Measurements from ENCODE around the gene ARSA.
"Not testable (repeated sequence)": the region's sequence is repeated elsewhere in the genome, so short reads cannot be mapped to it uniquely, and the experiment has no call there.

Gene ARSA

DNA sequence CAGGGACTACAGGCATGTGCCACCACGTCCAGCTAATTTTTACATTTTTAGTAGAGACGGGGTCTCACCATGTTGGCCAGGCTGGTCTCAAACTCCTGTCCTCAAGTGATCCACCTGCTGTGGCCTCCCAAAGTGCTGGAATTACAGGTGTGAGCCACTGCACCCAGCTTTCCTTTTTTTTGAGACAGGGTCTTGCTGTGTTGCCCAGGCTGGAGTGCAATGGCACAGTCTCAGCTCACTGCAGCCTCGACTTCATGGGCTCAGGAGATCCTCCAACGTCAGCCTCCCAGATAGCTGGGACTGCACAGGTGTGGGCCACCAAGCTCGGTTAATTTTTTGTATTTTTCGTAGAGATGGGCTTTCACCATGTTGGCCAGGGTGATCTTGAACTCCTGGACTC is 26.7 kb upstream of the ARSA start:
- DNase-seq, result not testable (repeated sequence)

DNA sequence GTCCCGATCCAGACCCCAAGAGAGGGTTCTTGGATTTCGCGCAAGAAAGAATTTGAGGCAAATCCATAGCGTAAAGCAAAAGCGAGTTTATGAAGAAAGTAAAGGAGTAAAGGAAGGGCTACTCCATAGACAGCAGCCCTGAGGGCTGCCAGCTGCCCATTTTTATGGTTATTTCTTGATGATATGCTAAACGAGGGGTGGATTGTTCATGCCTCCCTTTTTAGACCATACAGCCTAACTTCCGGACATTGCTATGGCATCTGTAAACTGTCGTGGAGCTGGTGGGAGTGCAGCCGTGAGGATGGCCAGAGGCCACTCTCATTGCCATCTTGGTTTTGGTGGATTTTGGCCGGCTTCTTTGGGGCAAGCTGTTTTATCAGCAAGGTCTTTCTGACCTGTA is 25.3 kb upstream of the ARSA start:
- no peak for DNase-seq

DNA sequence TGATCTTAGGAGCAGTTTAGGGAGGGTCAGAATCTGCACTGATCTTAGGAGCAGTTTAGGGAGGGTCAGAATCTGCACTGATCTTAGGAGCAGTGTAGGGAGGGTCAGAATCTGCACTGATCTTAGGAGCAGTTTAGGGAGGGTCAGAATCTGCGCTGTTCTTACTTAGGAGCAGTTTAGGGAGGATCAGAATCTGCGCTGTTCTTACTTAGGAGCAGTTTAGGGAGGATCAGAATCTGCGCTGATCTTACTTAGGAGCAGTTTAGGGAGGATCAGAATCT is 15.8 kb upstream of the ARSA start:
- not testable (repeated sequence) for DNase-seq

DNA sequence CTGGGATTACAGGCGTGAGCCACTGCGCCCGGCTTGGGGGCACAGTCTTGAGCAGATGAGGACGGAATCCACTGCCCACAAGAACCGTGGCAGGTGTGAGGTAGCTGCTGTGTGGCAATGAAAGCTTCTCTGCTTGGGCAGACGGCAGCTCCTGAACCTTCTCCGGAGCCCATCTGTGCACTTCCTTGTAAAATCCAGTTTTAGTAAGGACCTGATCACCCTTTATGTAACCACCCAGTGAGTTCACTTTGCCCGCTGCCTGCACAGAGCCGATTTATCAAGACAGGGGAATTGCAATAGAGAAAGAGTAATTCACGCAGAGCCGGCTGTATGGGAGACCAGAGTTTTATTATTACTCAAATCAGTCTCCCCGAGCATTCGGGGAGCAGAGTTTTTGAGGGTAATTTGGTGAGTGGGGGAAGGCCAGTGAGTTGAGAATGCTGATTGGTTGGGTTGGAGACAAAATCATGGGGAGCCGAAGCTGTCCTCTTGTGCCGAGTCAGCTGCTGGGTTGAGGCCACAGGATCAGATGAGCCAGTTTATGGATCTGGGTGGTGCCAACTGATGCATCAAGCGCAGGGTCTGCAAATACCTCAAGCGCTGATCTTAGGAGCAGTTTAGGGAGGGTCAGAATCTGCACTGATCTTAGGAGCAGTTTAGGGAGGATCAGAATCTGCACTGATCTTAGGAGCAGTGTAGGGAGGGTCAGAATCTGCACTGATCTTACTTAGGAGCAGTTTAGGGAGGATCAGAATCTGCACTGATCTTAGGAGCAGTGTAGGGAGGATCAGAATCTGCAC is 15.3 kb upstream of the ARSA start:
- not testable (repeated sequence) for DNase-seq

DNA sequence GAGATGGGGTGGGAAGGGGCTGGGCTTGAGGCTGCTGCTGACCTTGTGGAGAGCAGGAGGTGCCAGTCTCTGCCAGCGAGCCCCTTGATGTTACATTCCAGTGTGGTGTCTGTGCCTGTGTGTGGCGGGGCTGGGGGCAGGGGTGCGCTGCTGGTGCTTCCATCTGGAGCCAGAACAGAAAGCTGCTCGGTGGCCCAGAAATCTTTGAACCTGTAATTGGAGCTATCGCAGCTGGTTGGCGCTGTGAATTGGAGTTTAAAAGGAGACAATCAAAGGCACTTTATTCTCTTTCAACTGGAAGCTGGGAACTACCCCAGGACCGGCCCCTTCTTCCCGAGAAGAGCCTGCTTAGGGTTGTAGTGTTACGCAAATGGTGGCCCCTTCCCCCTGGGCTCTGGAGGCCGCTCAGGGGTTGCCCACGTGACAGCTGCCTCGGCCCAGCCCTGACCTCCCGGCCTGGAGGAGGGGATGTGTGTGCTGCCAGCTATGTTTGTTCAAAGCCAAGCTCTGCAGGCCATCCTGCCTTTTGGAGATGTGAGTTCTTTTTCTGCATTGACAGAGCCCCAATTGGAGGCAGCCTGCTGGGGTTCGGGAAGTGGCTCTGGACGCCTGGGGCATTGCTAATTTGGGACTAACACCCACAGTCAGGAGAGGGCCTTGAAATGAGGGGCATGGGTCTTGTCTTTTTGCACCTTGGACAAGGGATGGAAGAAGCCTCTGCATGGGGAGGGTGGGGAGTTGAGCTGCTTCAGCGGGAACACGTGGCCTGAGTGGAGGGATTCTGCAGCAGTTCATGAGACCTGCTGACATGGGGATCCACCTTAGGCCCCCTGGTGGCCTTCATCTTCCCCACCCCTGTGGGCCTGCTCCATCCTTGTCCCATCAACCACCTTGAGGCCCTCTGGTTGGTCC is 14.0 kb upstream of the ARSA start:
- no peak for DNase-seq

DNA sequence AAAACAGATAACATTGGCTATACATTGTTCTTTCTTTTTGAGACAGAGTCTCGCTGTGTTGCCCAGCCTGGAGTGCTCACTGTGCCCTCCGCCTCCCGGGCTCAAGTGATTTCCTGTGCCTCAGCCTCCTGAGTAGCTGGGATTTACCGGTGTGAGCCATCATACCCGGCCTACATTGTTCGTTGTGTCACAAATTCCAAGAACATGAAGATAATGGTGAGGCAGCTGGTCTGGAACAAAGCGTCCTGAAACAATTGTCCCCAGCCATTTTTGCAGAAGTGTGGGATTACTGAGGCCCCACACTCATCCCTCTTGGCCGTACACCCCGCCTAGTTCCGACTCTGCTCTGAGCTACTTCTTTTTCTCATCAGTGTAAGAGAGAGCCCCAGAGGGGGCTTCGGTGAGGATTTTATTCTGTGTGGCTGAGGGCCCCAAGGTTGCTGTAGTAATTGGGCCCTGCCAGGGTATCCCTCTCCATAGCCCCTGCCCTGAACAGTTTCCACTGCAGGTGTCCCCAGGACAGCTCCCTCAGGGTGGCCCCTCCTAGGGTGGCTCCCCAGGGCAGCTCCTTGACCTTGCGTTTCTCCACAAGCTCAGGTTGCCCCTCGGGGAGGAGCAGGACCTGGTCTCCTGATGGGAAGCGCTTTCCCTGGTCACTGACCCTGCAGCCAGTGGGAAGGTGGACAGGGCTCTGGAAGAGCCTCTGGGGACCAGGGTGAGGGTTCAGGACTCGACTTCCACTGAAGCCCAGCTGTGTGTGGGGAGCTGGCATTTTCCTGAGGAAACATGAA is 13.1 kb upstream of the ARSA start:
- no peak for DNase-seq

DNA sequence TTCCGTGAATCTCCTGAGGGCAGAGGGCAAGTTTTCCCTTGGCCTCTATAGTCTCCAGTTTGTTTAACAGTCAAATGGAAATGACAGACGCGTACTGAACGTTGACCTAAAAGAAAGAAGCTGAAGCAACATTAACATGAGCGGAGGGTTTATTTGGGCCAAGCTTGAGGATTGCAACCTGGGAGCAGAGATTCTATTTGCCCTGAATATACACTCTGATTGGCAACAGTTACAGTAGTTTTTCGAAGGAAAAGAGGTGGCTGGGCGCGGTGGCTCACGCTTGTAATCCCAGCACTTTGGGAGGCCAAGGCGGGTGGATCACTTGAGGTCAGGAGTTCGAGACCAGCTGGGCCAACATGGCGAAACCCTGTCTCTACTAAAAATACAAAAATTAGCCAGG is 12.3 kb upstream of the ARSA start:
- DNase-seq, result not testable (repeated sequence)

DNA sequence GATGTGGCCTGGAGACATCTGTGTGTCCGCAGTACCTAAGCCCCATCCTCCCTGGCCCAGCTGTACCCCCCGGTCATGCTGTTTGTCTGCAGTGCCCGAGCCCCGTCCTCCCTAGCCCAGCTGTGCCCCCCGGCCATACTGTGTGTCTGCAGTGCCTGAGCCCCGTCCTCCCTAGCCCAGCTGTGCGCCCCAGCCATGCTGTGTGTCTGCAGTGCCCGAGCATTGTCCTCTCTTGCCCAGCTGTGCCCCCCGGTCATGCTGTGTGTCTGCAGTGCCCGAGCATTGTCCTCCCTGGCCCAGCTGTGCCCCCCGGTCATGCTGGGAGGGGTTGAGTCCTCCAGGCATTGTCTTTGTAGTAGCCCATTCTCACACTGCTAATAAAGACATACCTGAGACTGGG is 7.6 kb upstream of the ARSA start:
- DNase-seq, result no peak

DNA sequence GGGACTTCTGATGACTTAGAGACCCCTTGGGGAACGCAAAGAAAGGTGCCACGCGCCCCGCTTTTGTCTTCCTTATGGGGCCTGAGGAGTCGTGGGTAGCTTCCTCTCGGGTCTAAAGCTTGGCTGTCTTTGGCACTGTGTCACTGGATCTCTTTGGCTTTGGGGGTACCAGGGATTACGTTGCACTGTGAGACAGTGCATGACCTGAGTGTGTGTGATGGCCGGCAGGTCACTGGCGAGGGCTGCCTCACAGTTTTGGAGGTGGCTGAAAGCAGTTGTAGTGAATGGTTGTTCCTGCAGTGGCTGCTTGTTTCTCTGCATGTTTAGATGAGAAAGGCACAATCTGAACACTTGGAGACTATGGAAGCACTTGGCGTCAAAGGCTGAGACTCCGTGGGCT is 5.8 kb upstream of the ARSA start:
- DNase-seq, result no peak

DNA sequence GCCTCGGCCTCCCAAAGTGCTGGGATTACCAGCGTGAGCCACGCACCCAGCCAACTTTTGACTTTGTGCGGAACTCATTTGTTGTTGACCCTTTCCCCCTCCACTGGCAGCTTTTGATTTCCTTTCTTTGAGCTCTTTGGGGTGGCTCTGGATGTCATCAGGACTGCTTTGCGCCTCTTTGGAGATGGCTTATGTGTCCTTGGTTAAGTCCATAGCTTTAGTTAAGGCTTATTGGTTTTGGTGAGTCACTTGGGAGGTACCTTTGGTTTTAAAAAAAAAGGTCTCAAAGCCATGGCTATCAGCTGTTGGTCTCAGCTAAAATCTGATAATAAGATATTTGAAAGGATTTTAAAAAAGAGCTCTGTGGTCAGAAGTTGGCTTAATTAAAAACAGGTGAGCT is 5.1 kb upstream of the ARSA start:
- DNase-seq, result no peak

DNA sequence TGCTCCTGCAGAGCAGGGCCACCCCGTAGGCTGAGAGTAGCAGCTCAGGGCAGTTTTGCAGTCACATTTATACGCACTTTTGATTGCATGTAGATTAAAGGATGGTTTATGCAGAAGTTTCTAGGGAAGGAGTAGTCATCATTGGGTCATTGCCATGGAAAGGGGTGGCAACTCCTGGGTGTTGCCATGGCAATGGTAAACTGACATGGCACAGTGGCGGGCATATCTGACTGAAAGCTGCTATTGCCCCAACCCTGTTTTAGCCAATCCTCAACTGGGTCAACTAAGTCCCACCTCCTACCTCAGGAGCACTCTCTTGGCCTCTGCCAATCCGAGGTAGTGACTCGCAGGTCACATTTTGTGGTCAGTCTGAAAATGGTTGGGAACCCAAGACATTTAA is 2.4 kb upstream of the ARSA start:
- no peak for DNase-seq

DNA sequence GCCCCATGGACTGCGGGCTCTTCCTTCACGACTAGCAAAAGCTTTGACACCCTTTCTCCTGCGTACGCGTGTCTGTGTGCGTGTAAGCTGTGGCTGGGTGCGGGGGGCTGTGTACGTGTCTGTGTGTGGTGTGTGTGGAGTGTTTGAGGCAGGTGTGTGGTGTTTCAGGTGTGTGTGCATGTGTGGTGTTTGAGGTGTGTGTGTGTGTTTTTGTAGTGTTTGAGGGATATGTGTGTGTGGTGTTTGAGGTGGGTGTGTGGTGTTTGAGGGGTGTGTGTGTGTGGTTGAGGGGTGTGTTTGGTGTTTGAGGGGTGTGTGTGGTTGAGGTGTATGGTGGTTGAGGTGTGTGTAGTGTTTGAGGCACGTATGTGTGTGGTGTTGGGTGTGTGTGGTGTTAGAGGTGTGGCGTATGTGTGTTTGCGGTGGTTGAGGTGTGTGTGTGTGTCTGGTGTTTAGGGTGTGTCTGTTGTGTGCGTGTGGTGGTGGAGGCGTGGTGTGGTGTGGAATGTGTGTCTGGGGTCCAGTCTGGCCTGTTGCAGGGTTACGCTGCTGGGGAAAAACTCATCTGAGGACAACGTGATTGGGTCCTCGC is 687 bp upstream of the ARSA start:
- DNase-seq, result no peak

DNA sequence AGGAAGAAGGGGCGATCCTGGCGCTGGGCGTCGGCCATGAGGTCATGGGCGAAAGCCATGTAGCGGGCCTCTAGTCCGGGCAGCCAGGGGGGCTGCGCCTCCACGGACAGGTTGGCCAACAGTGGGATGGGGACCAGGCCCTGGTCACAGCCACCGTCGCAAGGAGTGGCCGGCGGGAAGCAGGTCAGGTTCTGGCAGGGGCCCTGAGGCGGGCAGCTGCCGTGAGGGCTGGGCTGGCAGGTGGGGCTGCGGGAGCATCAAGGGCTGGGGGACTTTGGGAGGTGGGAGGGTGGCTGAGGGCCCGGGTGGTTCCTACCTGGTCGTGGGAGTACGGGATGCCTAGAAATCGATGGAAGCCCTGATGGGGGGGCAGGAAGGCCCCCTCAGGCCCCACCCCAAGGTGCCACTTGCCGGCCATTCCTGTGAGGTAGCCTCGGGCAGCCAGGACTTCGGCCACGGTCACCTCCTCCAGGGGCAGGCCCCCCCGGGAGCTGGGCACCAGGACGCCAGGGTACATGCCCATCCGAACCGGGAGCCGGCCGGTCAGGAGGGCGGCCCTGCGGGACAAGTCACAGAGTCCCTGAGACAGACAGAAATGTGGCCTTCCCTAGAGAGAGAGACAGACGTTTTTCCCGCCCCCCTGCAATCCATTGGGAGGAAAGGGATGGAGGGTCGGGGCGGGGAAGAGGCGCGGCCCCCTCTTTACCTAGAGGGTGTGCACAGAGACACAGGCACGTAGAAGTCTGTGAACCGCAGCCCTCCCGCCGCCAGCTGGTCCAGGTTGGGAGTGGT is 906 bp downstream of the ARSA start:
- no peak for DNase-seq

DNA sequence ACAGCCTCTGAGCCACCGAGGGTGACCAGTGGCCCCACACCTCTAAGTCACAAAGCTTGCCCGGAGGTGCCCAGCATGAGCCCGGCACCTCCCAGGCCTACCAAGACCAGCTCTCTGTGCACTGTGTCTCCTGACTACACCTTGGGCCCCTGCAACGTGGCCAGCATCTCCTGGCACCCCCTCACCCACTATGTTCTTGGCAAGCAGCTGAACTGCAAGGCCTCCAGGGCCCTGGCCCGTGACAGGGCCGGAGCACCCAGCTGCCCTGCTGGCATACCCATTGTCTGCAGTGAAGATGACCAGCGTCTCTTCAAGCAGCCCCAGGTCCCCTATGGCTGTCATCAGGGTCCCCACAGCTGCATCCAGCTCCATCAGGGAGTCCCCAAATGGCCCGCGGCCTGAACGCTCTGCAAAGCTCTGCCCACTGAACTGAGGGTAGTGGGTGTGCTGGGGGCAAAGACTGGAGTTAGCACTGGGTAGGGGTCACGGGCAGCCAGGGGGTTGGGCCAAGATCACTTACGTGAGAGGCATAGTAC is 1.6 kb downstream of the ARSA start:
- no peak for DNase-seq

DNA sequence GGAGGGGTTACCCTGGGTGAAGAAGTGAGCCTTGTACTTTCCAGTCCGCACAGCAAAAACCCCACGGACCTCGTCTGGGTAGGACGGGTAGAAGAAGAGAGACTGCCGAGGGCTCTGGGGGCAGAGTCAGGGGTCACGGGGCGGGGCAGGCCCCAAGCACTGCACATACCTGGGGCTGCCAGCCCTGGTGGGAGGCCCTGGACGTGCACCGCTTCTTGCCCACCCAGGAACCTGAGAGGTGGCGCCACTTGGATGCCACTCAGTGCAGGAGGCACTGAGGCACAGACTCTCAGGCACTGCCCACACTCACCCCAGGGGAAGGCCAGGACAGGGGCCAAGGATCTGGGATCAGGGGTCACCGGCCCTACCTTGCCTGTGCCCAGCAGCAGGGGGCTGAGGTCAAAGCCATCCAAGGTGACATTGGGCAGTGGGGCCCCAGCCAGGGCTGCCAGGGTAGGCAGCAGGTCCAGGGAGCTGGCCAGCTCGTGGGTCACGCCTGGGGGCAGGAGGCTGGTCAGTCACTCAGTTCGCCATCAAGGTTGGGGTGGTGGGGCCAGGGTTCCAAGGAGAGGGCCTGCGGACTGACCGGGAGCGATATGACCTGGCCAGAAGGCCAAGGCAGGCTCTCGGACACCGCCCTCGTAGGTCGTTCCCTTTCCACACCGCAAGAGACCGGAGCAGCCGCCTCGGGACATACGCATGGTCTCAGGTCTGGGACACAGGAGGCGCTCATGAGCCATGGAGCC is 2.2 kb downstream of the ARSA start:
- no peak for DNase-seq

DNA sequence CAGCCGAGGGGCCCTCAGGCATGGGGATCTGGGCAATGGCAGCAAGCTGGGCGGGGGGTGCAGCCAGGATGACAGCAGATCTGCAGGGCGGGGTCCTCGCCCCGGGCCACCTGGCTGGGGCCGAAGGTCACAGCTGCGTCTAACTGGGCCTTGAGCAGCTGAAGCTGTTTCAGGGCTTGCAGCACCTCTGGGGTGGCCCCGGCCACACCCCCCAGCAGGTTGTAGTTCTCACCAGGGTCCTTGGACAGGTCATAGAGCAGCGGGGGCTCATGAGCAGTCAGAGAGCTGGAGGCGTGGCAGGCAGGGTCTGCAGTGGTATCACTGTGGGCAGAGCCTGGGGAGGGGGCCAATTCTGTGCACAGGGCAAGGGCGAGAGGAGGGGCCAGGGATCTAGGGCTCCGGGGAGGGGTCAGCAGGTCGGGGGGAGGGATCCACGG is 2.8 kb downstream of the ARSA start:
- no peak for DNase-seq

DNA sequence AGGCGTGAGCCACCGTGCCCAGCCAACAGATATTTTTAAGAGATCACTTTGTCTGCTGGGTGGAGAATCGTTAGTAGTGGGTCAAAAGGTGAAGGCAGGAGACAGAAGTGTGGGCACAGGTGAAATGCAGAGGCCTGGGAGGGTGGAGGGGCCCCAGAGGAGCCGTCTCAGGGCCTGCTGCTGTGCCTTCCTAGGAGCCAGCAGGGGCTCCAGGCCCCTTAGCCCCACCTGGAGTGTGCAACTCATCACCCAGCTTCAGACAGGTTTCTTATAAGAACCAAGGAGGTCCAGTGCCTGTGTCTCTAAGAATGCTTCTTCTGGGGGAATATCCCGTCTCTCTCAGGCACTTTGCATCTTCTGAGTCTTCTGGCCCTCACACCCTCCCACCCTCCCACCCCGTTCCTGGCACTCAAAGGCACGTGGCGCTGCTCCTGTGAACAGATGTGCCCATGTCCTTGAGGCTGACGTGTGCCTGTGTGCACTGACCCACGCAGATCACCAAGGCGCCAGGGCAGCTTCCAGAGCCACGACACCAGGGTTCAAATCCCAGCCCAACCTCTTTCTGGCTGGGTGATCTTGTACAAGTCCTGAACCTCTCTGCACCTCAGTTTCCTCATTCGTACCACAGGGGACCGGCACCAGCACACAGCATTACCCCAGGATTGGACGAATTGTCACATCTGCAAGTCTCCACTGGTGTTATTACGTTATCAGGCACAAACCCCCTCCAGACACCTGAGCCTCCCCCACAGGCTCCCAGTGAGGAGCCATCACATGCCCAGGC is 3.4 kb downstream of the ARSA start:
- DNase-seq, result no peak

DNA sequence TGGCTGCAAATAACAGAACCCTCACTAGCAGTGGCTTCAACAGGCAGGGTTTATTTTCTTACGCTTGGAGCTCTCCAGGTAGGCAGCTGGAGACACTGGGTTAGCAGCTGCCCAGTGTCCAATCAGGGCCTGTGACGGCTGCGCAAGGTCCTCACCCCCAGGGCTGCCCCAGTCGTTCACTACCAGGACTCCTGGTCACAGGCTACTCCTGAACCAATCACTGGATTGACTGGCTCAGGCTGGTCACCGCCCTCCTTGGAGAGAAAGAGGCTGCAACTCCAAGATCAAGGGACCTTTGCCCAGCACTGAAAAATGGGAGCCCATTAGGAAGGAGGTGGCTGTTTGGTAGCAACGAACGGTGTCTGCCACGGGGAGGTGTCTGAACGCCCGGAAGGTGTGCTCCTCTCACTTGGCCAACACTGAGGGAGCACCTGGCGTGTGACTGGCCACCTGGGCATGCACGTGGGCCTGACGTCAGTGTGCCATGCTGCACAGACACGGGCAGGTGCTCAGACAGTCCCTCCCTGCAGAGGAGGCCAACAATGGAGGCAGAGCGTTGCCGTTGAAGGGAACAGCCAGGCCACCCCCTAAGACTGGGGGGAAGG is 5.1 kb downstream of the ARSA start:
- no peak for DNase-seq

DNA sequence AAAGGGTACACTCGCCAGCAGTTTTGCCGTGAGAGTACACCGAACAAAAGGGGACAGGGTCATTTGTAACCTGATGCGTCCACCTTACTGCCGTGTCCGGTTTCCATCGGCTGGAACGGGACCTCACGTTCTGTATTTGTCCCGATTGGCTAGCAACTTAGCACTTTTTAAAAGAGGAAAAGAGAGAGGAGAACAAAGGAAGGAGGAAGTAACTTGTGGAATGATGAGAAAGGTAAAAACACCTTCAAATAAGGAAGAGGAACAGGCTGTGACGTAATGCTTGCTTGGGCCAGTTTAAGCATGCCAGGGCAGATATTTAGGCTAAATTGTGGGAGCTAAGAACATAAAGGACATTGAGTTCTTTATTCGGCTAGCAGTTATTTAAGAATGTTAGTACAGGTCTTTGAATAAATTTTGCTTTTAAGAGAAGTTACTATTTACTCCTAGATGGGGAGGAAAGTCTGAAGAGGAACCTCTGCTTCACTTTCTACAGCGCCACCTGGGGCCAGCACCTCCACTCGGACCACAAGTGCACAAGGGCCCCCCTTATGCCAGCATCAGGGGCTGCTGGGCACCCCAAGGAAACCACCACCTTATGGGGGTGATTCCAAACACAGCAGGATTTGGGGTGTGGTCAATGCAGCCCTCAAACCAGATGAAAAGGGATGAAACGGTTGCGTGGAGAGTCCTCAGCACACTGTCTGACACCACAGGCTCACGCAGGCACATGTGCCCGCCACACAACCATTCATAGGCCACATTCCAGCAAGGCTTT is 5.8 kb downstream of the ARSA start:
- DNase-seq, result peak; percentile 53 to 54
